DND-41 (cell line): ENCODE results near the gene OPCML.

Experiments
- ATAC-seq: fragments of 200-7000 bp; cut with Tn5 transposase; 3 replicates; pipeline ENCODE4 v1.9.1; 2021; ENCODE audit warnings: low read depth; ENCODE audit not compliant: insufficient read depth
- DNase-seq: peaks from one replicate; pipeline ENCODE4 v3.0.0-alpha.2; 2020
- H2AFZ ChIP-seq: 2 replicates; pipeline ENCODE4 v1.6.0; 2012; ENCODE audit warnings: low read depth, low read length
- H3K27ac ChIP-seq: 2 replicates; pipeline ENCODE4 v1.5.1; 2012; ENCODE audit warnings: low read length, inconsistent platforms
- H3K27me3 ChIP-seq: fragments of 200-600 bp; sonication (generic); 2 replicates; pipeline ENCODE4 v1.6.0; 2012; ENCODE audit warnings: low read length, mild to moderate bottlenecking, inconsistent platforms; ENCODE audit not compliant: insufficient read depth, poor library complexity
- H3K36me3 ChIP-seq: 2 replicates; pipeline ENCODE4 v1.5.1; 2012; ENCODE audit warnings: low read length, inconsistent platforms; ENCODE audit not compliant: insufficient read depth
- H3K4me1 ChIP-seq: 2 replicates; pipeline ENCODE4 v1.5.1; 2012; ENCODE audit warnings: mild to moderate bottlenecking, low read length; ENCODE audit not compliant: insufficient read depth
- H3K4me2 ChIP-seq: 2 replicates; pipeline ENCODE4 v1.6.0; 2012; ENCODE audit warnings: mild to moderate bottlenecking, moderate library complexity, low read length, inconsistent platforms; ENCODE audit not compliant: insufficient read depth
- H3K4me3 ChIP-seq, 2 experiments: fragments of 200-600 bp in 1 of 2; shearing (Covaris generic) in 1 of 2; 2 replicates each; pipeline ENCODE4 v1.5.1; 2012 to 2016; ENCODE audit warnings: inconsistent platforms in 2 of 2, low read length in 2 of 2, mild to moderate bottlenecking in 2 of 2, low read depth in 1 of 2, moderate library complexity in 1 of 2
- H3K79me2 ChIP-seq: 2 replicates; pipeline ENCODE4 v1.6.0; 2012; ENCODE audit warnings: low read length, inconsistent platforms; ENCODE audit not compliant: insufficient read depth
- H3K9ac ChIP-seq: 2 replicates; pipeline ENCODE4 v1.6.0; 2012; ENCODE audit warnings: low read depth, mild to moderate bottlenecking, inconsistent platforms, low read length, moderate library complexity
- H3K9me3 ChIP-seq: 2 replicates; pipeline ENCODE4 v1.5.1; 2012; ENCODE audit warnings: low read length, moderate library complexity, mild to moderate bottlenecking, inconsistent platforms; ENCODE audit not compliant: insufficient read depth, severe bottlenecking
- H4K20me1 ChIP-seq: 2 replicates; pipeline ENCODE4 v1.6.0; 2012; ENCODE audit warnings: low read length; ENCODE audit not compliant: insufficient read depth
- CTCF ChIP-seq: IDR thresholded peaks from 2 replicates; pipeline ENCODE4 v1.5.1; 2012; ENCODE audit warnings: borderline replicate concordance, low read length, moderate library complexity, mild to moderate bottlenecking; ENCODE audit not compliant: poor library complexity, severe bottlenecking; ENCODE audit errors: extremely low read depth
- EZH2 ChIP-seq: IDR thresholded peaks from 3 replicates; pipeline ENCODE4 v1.6.1; 2012; ENCODE audit warnings: borderline replicate concordance, low read depth, mild to moderate bottlenecking, moderate library complexity, low read length, inconsistent platforms; ENCODE audit not compliant: severe bottlenecking

Gene OPCML

GRCh38 chr11:132445859-132446291 is 1086.4 kb downstream of the OPCML start:
- Histone ChIP-seq H3K4me1 (no peaks in the 10 kb centered on the region), H3K4me3 (no peak overlapping the region), H3K9me3 (no peaks in the 10 kb centered on the region), H3K79me2 (no peaks in the 10 kb centered on the region), H3K27ac (no peak overlapping the region), H3K27me3 (peaks cover 3% of the 10 kb centered on the region), H3K36me3 (no peaks in the 10 kb centered on the region), H3K9ac (no peak overlapping the region), H4K20me1 (no peaks in the 10 kb centered on the region), H2AFZ (no peak overlapping the region), H3K4me2 (no peak overlapping the region)
- ATAC-seq (no peak), DNase-seq (no peak)
- TF ChIP-seq EZH2 (no peak), CTCF (no peak)

- H3K9ac ChIP-seq, result no peak overlapping the region
- H3K36me3 ChIP-seq, result no peaks in the 10 kb centered on the region
- no peak overlapping the region for H3K27ac ChIP-seq
- H3K27me3 ChIP-seq, result peaks cover 3% of the 10 kb centered on the region
- no peaks in the 10 kb centered on the region for H3K9me3 ChIP-seq
- H3K4me2 ChIP-seq, result no peak overlapping the region
- no peak for DNase-seq
- no peaks in the 10 kb centered on the region for H3K4me1 ChIP-seq
- H2AFZ ChIP-seq, result no peak overlapping the region
- no peaks in the 10 kb centered on the region for H4K20me1 ChIP-seq
- H3K4me3 ChIP-seq, result no peak overlapping the region
- no peak for TF ChIP-seq EZH2
- no peak for TF ChIP-seq CTCF
- H3K79me2 ChIP-seq, result no peaks in the 10 kb centered on the region
- ATAC-seq, result no peak
Measured at GRCh38 chr11:132444911-132445310, 1087.4 kb downstream of the OPCML start.

GRCh38 chr11:132439711-132440255 is 1092.5 kb downstream of the OPCML start:
- Histone ChIP-seq H3K4me3 (no peak overlapping the region), H4K20me1 (no peaks in the 10 kb centered on the region), H3K36me3 (no peaks in the 10 kb centered on the region), H3K9ac (no peak overlapping the region), H3K27ac (no peak overlapping the region), H3K4me2 (no peak overlapping the region), H3K27me3 (no peaks in the 10 kb centered on the region), H3K9me3 (no peaks in the 10 kb centered on the region), H3K79me2 (no peaks in the 10 kb centered on the region), H2AFZ (no peak overlapping the region), H3K4me1 (no peaks in the 10 kb centered on the region)
- ATAC-seq (no peak), DNase-seq (no peak)
- no peak for TF ChIP-seq CTCF
- no peak for TF ChIP-seq EZH2

GRCh38 chr11:132438418-132438817 is 1093.9 kb downstream of the OPCML start:
- no peaks in the 10 kb centered on the region for H3K27me3 ChIP-seq
- TF ChIP-seq CTCF, result no peak
- no peak for TF ChIP-seq EZH2
- no peaks in the 10 kb centered on the region for H3K36me3 ChIP-seq
- H3K9ac ChIP-seq, result no peak overlapping the region
- no peak overlapping the region for H2AFZ ChIP-seq
- no peaks in the 10 kb centered on the region for H4K20me1 ChIP-seq
- no peak overlapping the region for H3K4me3 ChIP-seq
- H3K27ac ChIP-seq, result no peak overlapping the region
- H3K79me2 ChIP-seq, result no peaks in the 10 kb centered on the region
- no peak for ATAC-seq
- DNase-seq, result no peak
- no peak overlapping the region for H3K4me2 ChIP-seq
- H3K9me3 ChIP-seq, result no peaks in the 10 kb centered on the region
- H3K4me1 ChIP-seq, result no peaks in the 10 kb centered on the region
